ENCODE results near the gene ATXN7.
A peak's percentile ranks its signal among the peaks of the same experiment; 100 is the strongest.

ATXN7 gene

DNA sequence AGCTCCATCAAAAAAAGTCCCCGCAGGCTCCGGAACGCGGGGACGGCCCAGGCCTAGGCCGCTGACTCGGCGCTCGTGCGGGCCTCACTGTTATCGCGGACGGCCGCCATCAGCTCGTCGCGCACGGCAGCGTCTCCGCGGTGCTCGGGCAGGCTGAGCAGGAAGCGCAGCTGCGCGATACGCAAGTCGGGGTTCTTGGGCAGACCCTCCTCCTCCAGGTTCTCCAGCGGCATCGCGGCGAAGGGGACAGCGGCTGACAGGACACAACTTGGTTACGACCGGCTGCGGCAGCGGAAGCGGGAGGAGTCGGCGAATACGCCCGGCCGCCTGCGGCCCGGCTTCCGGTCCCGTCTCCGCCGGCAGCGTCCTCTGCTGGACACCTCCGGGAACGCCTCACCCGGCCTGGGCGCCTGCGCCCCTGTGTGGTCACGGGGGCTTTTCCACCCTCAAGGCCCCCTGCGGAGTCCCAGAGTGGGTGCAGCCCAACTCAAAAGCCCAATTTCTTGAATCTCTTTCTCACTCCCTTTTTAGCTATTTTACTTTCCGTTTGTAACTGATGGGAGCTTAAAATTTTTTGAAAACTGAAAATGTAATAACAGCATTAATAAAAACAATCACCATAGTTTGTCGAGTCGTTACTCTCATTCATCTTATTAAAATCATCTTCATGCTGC, 159.7 kb downstream of the ATXN7 start, which contains the start of gene PSMD6:
TSS of gene PSMD6 (minus strand) at position 308 of the 674 bp plus-strand sequence. CDS start at position 233, 75 bp downstream.
- peak; percentile 92 for DNase-seq (ENCODE audit: low spot score)

DNA sequence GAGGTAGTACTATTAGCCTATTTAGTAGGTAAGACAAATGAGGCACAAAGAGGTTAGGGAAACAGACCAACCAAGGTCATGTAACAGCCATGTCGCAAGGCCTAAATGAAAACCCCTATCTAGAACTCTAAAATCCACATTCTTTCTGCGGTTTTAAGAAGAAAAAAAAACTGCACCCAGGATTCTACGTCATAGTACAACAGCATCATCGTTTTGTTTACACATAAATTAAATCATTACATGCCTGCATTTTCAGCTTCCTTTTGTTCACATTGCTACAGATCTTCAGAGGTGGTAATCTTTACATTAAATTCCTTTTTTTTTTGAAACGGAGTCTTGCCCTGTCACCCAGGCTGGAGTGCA, 160.2 kb downstream of the ATXN7 start:
- no peak for DNase-seq (ENCODE audit: low spot score)

DNA sequence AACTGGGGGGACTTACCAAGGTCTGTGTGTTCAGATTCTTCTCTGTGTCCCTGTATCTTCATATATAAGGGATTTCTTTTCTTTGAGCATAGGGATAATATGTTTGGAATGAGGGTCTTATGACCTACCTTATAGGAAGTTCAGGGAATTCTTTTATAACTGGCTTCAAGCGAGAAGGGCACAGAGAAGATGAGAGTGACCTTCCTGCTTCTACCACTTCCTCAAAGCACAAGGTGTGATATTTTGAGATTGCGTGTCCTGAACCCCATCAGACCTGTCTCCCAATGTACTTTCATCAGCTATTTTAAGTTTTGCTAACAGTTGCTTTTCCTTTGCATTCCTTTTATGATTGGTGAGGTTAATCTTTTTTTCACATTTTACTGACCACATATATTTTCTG, 162.7 kb downstream of the ATXN7 start:
- no peak for DNase-seq (ENCODE audit: low spot score)

DNA sequence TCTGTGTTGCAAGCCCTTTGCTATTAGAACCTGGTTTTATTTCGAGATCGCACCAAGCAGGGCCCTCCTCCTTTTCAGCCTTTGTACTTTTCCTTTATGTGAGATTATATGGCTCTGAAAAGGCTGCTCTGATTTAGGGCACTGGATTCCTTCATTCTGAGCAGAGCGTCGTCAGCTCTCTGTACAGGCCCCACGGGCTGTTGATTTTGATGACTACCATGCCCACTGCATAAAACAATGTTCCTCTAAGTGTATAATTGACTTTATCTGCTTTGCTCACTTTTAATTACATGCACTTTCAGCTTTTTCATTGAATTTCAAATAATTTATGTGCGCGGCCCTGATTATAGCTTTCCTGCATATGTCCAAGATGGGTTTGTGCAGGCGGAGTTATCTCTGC, 164.0 kb downstream of the ATXN7 start:
- DNase-seq (ENCODE audit: low spot score) = no peak

DNA sequence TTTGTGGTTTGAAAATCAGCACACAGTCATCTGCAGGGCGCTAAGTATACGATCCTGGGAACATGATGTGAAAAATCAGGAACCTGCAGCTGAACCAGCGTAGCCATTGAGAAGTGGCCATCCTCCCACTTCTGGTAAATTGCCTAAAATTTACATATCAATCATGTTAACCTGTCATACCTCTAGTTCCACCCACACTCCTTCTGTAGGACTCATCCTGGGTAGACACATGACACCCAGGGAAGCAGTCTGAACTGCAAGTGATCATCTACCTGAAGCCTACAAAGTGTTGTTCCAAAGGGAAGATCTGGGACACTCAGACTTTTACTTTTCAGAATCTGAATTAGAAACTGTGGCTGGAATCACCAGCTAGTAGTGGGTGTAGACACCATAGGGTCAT, 165.1 kb downstream of the ATXN7 start:
- no peak for DNase-seq (ENCODE audit: low spot score)

DNA sequence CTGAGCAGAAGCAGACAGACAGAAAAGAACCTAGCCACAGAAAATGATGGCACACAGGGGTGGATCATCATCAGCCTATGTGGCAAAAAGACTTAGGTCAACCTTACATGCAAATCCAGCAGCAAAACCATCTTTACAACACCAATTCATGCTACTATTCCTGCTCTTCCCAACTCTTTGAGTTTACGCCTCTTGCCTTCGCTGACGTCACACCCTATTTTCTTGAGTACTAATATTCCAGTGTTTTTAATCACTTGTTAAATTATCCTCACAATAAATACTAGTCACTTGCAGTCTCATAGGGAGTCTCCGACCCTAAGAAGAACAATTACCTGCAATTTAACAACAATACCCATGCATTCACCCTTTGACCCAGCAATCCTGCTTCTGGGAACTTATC, 165.6 kb downstream of the ATXN7 start:
- DNase-seq (ENCODE audit: low spot score) = no peak

DNA sequence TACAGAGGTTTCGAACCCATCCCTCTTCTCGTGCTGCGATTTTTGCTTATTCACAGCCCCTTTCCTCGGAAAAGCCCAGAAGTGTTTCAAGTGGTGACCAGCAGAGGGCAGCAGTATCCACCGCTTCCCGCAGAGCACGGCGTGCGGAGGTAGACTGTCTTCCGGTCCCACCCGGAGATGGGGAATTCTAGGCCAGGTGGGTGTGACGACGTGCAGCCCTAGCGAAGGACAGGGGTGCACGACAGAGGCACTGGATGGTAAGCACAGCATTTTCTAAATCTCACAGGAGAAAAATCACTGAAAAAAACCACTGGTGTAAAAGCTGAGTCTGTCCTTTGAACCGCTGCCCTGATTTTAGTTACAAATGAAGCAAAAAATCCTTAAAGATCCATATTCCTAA, 167.1 kb downstream of the ATXN7 start:
- DNase-seq (ENCODE audit: low spot score) = peak; percentile 86

DNA sequence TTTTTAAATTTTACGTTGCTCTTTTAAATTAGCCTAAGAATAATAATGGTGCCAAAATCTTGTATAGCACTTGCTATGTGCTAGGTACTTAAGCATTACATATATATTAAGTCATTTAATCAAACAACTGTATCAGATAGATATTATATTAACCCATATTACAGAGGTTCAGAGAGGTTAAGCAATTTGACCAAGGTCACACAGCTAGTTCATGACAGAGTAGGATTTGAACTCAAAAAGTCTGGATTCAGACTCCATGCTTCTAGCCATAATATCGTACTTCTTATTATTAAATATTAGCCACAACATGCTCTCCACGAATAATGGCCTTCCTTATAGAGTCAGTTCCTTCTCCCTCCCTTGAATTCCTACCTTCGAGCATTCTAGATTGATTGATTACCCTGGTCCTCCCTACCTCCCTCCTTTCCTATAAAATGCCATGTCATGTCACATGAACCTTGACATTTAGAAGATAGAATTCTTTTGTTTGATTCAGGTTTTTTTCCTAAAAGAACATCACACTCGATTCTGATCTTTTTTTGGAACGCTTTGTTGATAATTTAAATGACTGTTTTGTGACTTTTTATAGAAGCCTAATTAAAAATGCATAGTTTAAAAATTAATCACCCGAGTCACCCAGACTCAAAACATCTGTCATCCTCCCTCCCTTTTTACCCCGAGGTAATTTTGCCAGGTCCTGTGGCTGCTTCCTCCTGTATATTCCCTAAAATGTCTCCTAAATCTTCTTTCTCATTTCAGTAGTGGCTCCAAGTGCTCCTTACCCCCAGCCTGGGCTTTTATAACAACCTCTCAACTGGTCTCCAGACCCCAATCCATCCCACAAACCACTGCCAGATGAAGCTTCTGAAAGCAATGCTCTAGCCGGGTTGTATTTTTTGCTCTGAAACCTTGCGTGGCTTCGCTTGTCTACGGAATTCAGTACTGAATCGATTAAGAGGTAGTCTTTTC, 168.2 kb downstream of the ATXN7 start:
- DNase-seq (ENCODE audit: low spot score) = no peak

DNA sequence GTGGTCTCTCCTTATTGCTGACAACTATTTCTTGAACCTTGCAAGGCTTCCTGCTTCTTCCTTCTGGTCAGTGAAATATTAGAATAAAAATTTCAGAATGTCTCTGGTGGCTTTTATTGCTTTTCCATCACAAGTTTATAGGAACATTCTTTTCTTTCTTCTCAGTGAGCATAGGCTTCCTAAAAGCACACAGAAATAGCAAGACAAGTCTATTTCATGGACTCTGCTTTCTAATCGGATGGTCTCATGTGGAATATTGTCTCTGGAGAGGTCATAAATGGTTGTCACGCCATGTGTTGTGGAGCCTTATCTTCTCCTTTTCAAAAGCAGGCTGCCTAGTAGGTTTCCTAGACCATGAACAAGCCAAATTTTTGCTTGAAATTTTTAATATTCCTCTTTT, 169.4 kb downstream of the ATXN7 start:
- DNase-seq (ENCODE audit: low spot score) = no peak

DNA sequence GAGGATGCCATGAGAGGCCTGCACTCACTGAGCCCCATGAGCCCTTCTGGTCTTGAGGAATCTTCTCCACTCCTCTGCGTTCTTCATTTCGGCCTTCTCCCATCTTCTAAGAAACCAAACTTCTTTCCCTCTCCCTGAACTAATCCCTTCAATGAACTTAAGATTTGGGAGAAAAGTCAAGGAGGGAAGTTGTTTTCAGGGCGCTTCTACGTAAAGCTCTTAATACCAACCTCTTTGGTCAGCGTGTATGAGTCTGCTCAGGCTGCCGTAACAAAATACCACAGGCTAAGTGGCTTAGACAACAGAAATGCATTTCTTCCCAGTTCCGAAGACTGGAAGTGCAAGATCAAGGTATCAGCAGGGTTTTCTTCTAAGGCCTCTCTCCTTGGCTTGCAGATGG, 173.4 kb downstream of the ATXN7 start:
- DNase-seq (ENCODE audit: low spot score) = no peak

DNA sequence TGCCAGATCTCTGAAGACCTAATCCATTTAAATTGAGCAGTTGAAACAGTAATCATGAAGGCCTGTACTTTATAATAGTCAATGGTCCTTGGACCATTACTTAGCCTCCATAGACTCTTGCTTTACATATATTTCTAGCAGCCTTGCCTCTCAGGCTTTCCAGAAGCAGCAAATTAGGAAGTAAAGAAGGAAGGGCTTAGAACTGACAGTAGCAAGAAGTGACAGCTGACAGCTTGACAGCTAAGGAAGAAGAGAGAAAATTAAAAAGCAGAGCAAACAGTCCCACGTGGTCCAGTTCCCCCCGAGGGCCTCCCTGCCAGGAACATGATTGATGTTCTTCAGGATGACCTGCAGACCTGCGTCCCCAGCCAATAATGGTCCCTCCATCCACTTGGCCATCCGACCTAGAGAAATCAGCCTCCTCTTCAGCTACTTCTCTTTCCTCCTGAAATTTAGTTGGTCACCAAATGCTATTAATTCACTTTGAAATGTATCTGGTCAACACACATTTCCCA, 174.6 kb downstream of the ATXN7 start:
- DNase-seq (ENCODE audit: low spot score) = no peak

DNA sequence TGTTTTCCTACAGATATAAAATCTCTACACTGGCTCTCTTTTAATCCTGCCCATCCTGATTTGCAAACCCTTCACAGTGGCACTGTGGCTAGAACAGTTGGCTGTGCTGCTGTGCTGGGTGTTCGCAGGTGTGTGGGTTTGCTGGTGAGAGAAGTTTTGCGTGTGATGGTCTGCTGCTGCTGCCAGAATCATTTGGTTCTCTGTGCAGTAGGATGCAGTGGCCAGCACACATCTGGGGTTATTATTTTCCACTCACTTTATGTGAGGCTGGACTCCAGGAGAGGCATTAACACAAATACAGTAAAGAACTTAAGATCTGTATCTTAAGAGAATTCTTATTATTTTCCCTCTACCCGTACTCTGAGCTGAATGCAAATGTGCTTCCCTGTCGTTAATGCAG, 175.7 kb downstream of the ATXN7 start:
- no peak for DNase-seq (ENCODE audit: low spot score)

DNA sequence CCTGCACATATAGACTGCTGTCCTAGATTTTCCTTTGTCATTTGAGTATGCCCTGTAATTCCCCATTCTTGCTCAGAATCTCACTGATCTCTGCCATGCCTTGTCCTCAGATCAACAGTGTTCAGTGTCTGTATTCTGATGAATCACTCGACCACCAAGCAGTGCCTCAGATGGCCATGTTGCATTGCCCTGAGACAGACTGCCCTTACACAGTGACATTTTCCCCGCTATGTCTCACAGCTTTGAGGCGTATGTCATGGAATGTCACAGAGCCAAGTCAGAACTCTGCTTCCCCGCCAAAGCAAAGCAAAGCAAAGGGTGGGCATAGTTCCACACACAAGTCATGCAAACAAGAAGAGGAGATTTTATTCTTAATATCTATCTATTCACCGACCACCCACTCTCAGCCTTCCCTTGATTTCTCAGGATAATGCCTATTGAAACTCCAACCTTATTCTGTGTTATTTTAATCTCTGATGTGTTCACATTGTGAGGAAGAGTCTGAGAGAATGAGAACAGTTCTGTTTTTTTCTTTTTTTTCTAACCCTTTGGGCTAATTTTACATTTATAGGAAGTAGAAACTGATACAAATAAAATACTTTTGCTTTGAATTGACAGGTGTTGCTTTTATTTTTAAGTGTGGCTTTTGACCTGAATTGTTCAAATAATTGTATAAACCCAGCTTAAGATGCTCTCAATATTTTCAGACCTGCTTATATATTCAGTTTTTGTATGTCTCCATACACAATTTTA, 176.5 kb downstream of the ATXN7 start:
- DNase-seq (ENCODE audit: low spot score) = no peak

DNA sequence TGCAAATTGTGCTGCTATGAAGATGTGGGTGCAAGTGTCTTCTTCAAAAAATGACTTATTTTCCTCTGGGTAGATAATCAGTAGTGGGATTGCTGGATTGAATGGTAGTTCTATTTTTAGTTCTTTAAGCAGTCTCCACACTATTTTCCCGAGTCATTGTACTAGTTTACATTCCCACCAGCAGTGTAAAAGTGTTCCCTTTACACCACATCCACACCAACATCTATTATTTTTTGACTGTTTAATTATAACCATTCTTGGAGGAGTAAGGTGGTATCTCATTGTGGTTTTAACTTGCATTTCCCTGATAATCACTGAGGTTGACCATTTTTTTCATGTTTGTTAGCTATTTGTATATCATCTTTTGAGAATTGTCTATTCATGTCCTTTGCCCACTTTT, 179.3 kb downstream of the ATXN7 start:
- DNase-seq (ENCODE audit: low spot score) = no peak

DNA sequence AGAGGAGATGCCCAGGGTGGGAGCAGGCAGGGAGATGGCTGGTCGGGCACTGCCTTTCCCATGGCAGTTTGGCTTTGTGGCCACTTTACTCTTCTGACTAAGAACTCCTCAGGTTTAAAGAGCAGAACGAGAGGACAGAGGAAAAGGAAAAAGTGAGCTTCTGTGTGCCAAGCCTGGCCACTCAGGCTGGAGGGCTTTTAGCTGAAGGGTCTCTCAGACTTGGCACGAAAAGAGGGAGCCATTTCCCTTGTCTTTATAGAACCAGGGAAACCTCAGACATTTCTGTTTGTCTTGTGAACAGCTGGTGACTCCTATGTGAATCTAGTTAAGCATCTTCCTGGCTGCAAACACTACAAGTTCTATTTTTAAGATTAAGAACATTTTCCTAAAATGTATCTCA, 182.9 kb downstream of the ATXN7 start:
- DNase-seq (ENCODE audit: low spot score) = no peak

DNA sequence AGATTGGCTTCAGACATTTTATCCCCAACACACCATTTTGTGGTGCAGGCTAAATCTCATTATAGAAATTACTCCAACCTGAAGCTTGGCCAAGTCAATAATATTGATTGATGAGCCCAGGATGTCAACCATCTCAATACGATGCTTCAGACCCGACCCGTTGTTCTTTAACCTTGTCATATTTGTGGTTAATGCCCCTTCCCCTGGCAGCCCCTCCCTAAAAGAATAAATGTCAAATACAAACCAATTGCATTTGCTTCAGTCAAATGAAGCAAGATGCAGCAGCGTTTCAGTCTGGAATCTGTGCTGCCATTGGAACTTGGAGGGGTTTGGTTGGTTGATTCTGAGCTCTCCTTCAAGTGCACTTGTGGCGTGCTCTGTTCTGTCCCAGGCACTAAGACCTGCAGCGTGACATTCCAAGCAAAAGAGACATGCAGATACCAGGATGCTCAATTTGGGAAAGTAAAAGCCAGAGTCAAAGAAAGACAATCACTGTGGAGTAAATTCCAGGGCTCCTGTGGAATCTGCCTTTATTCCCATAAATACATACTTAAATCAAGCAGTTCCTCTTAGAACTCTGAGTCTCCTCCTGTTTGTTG, 183.4 kb downstream of the ATXN7 start:
- DNase-seq (ENCODE audit: low spot score) = no peak

DNA sequence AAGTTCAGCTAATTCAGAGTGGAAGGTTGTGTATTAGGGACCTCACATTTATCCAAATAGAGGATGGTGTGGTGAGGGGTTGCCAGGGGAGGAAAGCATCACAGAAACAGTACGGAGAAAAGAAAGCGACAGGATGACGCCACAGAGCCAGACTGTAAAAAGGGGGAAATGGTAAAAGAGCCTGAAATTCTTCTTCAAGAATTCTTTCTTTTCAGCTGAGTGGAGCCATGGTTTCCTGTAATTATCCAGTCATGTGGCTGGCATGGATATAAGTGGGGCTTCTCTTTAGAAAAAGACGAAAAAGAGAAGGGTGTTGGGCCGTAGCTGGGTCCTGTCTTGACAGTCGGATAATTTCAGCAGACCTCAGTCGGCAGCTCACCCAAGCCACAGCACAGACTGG, 184.1 kb downstream of the ATXN7 start:
- DNase-seq (ENCODE audit: low spot score) = no peak

DNA sequence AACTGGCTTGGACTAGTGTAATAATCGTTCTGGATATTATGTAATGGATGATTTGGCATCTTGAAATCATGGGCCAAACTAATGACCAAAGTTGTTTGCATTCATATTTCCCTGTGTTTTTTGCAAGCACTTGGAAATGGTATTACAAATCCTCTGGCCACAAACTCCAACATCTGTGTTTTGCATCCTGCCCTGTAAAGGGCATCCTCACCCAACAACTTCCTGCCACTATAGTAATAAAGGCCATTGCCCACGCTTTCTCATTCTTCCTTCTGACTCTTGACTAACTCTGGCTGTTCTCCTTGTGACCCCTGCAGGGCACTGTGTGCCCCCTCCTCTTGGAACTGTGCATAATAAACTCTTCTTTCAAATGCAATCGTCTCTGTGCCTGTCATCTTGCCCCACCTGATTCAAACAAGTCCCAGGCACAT, 185.0 kb downstream of the ATXN7 start:
- DNase-seq (ENCODE audit: low spot score) = no peak

DNA sequence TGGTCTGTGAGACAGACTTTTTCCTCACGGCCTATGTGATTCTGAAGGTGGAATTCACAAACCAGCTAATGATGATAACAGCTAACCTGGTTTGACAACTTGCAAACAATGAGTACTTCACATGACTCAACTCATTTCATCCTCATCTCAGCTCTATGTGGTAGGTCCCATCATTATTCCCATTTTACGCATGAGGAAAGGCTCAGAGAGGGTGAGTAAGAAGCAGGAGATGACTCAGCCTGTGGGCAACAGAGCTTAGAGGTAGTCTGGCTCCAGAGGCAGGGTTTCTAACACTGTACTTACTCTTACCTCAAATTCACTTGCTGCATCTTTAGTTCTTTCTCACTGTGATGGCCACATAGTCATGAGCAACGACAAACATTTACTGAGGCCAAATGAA, 185.5 kb downstream of the ATXN7 start:
- no peak for DNase-seq (ENCODE audit: low spot score)

DNA sequence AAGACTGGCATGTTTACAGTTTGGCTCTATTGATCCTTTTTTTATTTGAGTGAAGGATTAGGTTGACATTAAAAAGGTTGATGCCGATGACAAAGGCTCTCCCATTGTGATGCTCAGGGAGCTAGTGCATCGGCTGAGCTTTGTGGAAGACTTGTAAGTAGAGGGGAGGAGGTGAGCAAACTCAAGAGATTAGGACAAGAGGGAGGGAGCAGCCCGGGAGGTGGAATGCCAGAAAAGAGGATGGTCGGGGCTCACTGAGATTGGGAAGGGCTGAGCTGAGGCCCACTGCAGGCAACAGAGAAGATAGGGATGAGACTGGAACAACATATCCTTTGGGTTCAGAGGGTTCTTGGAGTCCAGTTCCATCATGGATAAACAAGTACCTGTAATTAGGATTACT, 186.2 kb downstream of the ATXN7 start:
- peak; percentile 53 for DNase-seq (ENCODE audit: low spot score)
